Heart right ventricle (tissue), 16 donors: ENCODE data around the gene SAA1. TPM values are rescaled to one million over a fixed set of nuclear protein-coding genes. Genes with fewer than 3 reads are reported as not detected.

Source experiments
- ATAC-seq, 8 donors: fragments of 200-7000 bp; cut with Tn5 transposase; one replicate each; pipeline ENCODE4 v1.9.1; 2020; ENCODE audit warnings: mild to moderate bottlenecking in 8 of 8, moderate library complexity in 8 of 8, moderate number of reproducible peaks in 1 of 8
- DNase-seq, 2 donors: peaks; one replicate each; pipeline ENCODE4 v3.0.0-alpha.2; 2020
- H3K27ac ChIP-seq, 10 donors: fragments of 200-600 bp; sonication (generic) in 2 of 10; one replicate each; pipeline versions ENCODE4 v1.5.0 to v1.8.0; 2020 to 2022; ENCODE audit warnings: mild to moderate bottlenecking in 3 of 10
- H3K27me3 ChIP-seq, 7 donors: fragments of 200-600 bp; one replicate each; pipeline ENCODE4 v1.8.0; 2021 to 2022; ENCODE audit warnings: mild to moderate bottlenecking in 2 of 7
- H3K36me3 ChIP-seq, 9 donors: fragments of 200-600 bp; sonication (generic) in 1 of 9; one replicate each; pipeline versions ENCODE4 v1.5.0 to v1.8.0; 2020 to 2022; ENCODE audit warnings: mild to moderate bottlenecking in 2 of 9
- H3K4me1 ChIP-seq, 9 donors: fragments of 200-600 bp; sonication (generic) in 1 of 9; one replicate each; pipeline versions ENCODE4 v1.5.0 to v1.8.0; 2020 to 2022; ENCODE audit warnings: mild to moderate bottlenecking in 4 of 9
- H3K4me3 ChIP-seq, 10 donors: fragments of 200-600 bp; sonication (generic) in 2 of 10; one replicate each; pipeline versions ENCODE4 v1.5.0 to v1.8.0; 2020 to 2022; ENCODE audit warnings: mild to moderate bottlenecking in 7 of 10, moderate library complexity in 2 of 10
- H3K9me3 ChIP-seq, 11 donors: fragments of 200-600 bp in 10 of 11; sonication (generic) in 2 of 11; one replicate each; pipeline versions ENCODE4 v1.5.0 to v1.8.0; 2013 to 2022; ENCODE audit warnings: mild to moderate bottlenecking in 2 of 11, control low read depth in 1 of 11, moderate library complexity in 1 of 11
- WGBS, 2 donors: extraction: QIAGEN DNeasy Blood & Tissue Kit; methylation state at CpG; one replicate each; pipeline ENCODE4 v1.1.7; 2013; ENCODE audit warnings: inconsistent platforms in 1 of 2; 5-methylcytosine and 5-hydroxymethylcytosine counted together
- intact Hi-C, 10 donors: fragments of 100-400 bp; cut with DNase I; formaldehyde crosslinking; loops; one replicate each; pipeline versions ENCODE4 v1.11.1 to v1.14.2; 2022
- polyA plus RNA-seq, 2 donors: library from polyadenylated mRNA; stranded (reverse); fragments of 200-250 nt; gene quantifications; one replicate each; pipeline ENCODE4 v1.2.3, GENCODE V29; 2013
- total RNA-seq, 10 donors: library from RNA; stranded (reverse); fragmentation: NEBNext Ultra II Directional in 3 of 10; extraction: Animal tissue kit (Norgen Biotek cat#: 25700) in 3 of 10; gene quantifications; one replicate each; pipeline versions ENCODE4 v1.2.1 to v1.2.4, GENCODE V29; 2021 to 2023
- TF ChIP-seq, protein P1 (sequence below), 9 donors: fragments of 200-600 bp; sonication (generic) in 2 of 9; IDR thresholded peaks; one replicate each; pipeline versions ENCODE4 v1.5.0 to v1.8.0; 2021 to 2022; ENCODE audit warnings: antibody characterized with exemption in 9 of 9, mild to moderate bottlenecking in 5 of 9, moderate library complexity in 1 of 9
- donor health status: Arrhythmogenic right ventricular cardiomyopathy.
- donor health status: ischemic (EF 13 %, LVEDD 7.1; RV severe dilation, severe dysfunction).
- donor health status: healthy with polysubstance abuse.
- donor health status: DM: no; HTN: yes; CAD: no.
- donor health status: DM: no; HTN: no; CAD: no.
- donor health status: ischemic (EF 25% LVEDD 6.9; RV normal size, moderate dysfunction).
- donor health status: ischemic (EF 25% LVEDD 5.7; RV mildly dilated, moderate dysfunction).
- donor health status: healthy.
- donor health status: DM: yes; HTN: yes; CAD: no.
- donor health status: Ischemic cardiomyopathy.
- donor health status: ischemic (EF 35%, LVEDD 5.7; RV mildly dilated, moderate dysfunction).
- donor health status: nonischemic (EF 11% LVEDD 7.7; RV severe dilation, severe dysfunction).
- donor health status: DM: yes; HTN: yes; CAD: no.
- donor health status: PGD.
- donor health status: ischemic (EF 29% LVEDD 5.4; RV normal size, mild dysfunction).
- donor health status: nonischemic (EF 23%, LVEDD 6.1; RV moderate dilation, normal function).

SAA1 gene
- total and polyA plus RNA-seq, 12 donors, result 0.57 to 29.0 (median 1.9) TPM; not detected in 2

DNA sequence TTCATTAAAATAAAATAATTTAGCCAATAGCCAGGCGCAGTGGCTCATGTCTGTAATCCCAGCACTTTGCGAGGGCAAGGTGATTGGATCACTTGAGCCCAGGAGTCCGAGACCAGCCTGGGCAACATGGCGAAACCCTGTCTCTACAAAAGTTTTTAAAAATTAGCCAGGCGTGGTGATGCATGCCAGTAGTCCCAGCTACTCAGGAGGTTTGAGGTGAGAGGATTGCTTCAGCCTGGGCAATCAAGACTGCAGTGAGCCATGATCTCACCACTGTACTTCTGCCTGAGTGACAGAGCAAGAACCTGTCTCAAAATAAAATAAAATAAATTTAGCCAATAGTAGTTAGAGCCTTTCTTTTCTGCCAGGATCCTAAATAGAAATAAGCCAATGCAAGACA is 43.6 kb downstream of the SAA1 start:
- ATAC-seq (no peak), DNase-seq (no peak)
- Histone ChIP-seq H3K27ac (no peak overlapping the region), H3K9me3 (no peaks in the 10 kb centered on the region), H3K27me3 (no peaks in the 10 kb centered on the region), H3K4me3 (no peak overlapping the region), H3K4me1 (peaks cover 0 to 32% (median 9%) of the 10 kb centered on the region in 9 donors), H3K36me3 (peaks cover 0 to 79% (median 39%) of the 10 kb centered on the region in 9 donors)
- TF ChIP-seq, protein P1, sequence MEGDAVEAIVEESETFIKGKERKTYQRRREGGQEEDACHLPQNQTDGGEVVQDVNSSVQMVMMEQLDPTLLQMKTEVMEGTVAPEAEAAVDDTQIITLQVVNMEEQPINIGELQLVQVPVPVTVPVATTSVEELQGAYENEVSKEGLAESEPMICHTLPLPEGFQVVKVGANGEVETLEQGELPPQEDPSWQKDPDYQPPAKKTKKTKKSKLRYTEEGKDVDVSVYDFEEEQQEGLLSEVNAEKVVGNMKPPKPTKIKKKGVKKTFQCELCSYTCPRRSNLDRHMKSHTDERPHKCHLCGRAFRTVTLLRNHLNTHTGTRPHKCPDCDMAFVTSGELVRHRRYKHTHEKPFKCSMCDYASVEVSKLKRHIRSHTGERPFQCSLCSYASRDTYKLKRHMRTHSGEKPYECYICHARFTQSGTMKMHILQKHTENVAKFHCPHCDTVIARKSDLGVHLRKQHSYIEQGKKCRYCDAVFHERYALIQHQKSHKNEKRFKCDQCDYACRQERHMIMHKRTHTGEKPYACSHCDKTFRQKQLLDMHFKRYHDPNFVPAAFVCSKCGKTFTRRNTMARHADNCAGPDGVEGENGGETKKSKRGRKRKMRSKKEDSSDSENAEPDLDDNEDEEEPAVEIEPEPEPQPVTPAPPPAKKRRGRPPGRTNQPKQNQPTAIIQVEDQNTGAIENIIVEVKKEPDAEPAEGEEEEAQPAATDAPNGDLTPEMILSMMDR (IDR thresholded peaks at IDR 0.05), result no peak
- intact Hi-C loops, result no loop called here
- 97 to 98% methylated on average over 5 of the region's 5 CpGs for WGBS, 2 donors

DNA sequence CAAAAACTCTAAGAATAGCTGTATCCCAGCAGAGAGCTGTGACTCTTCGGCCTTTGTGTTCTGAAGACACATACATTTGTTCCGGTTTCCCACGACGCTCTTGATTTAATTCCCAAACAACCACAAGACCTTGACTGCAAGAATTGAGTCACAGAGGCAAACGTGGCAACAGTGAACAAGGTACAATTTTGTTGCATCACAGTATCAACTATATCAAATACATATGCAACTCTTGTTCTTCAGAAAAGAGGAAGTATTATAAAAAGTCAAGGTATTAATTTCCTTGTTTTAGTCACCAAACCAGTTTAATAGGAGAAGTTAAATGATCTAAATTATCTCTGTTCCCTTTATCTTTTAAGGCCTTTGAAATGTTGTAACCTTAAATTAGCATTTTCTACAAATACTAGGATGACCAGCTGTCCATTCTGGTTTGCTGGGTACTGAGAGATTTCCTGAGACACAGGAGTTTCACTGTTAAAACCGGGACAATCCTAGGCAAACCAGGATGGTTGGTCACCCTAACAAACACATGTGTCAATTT is 44.8 kb downstream of the SAA1 start:
- peaks cover 0 to 72% (median 38%) of the 10 kb centered on the region in 9 donors for H3K36me3 ChIP-seq

DNA sequence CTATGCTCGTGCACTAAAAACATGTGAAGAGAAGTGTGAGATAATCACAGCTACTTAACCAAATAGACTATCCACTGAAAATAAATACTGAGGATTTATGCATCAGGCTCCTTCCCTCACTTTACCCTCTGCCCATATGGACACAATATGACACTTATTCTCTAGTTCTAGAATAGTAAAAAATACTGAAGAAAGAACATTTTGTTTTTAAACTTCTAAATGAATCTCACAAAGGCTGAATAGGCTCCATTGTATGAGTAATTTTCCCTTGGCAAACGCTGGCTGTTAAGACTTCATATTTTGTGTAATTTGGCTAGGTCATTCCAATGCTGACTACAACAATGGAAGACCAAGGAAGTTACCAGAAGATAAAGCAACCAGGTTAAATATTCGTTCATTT is 45.9 kb downstream of the SAA1 start:
- Histone ChIP-seq H3K36me3 (peaks cover 0 to 69% (median 38%) of the 10 kb centered on the region in 9 donors), H3K27ac (peak overlapping the region in 3 of 10 donors; percentile 28 to 32 (median 30)), H3K27me3 (no peaks in the 10 kb centered on the region), H3K4me1 (peaks cover 0 to 40% (median 16%) of the 10 kb centered on the region in 9 donors), H3K4me3 (no peak overlapping the region), H3K9me3 (no peaks in the 10 kb centered on the region)
- TF ChIP-seq, protein P1 (IDR thresholded peaks at IDR 0.05), result no peak
- DNase-seq (no peak), ATAC-seq (peak in 3 of 8 donors; percentile 11 to 56 (median 27))
- 74 to 75% methylated on average over 3 of the region's 3 CpGs for WGBS, 2 donors
- intact Hi-C loops, result no loop called here

More for the DNA sequence above, 44.8 kb downstream of the SAA1 start:
- WGBS, 2 donors, result 86 to 95% methylated on average over 6 of the region's 6 CpGs
- DNase-seq, result no peak
- Histone ChIP-seq H3K27ac (peak overlapping the region in 1 of 10 donors; percentile 13), H3K4me3 (no peak overlapping the region), H3K9me3 (no peaks in the 10 kb centered on the region), H3K27me3 (no peaks in the 10 kb centered on the region), H3K4me1 (peaks cover 0 to 40% (median 16%) of the 10 kb centered on the region in 9 donors)
- intact Hi-C loops, result no loop called here
- TF ChIP-seq, protein P1 (IDR thresholded peaks at IDR 0.05), result no peak
- ATAC-seq, result no peak

DNA sequence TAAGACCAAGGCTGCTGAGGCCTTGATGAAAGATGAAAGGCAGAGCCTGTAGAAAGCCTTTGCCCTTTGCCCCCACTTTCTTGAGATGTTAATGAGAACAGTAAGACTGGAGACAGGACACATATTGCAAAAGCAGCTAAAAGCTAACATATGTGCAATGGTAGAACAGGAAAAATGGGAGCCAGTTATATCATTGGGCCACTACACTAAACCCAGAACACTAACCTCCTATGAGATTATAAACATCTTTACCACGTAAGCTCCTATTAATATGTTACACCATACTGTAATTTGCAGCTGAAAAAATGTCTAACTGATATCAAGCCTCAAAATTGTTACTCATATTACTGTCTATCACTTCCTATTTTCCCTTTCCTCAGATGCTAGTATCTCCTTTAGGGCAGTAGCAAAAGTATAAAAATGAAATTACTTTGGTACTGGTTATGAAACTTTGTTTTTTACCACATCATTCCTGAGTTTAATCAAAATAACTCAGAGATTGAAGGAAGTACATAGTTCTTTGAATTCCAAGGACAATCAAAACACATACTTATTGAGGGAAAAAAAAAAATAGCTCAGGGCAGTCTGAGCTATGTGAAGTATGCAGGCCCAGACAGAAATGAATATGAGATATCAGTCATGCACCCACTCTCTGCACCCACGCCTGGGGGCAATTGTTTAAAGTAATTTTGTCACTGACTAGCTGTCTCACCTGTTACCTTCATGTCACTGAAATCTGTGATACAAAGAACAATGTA is 46.8 kb downstream of the SAA1 start:
- ATAC-seq, result peak in 1 of 8 donors; percentile 53
- 54 to 74% methylated on average over 2 of the region's 2 CpGs for WGBS, 2 donors
- TF ChIP-seq, protein P1 (IDR thresholded peaks at IDR 0.05), result no peak
- Histone ChIP-seq H3K27ac (peak overlapping the region in 1 of 10 donors; percentile 32), H3K4me3 (no peak overlapping the region), H3K36me3 (peaks cover 0 to 61% (median 31%) of the 10 kb centered on the region in 9 donors), H3K27me3 (no peaks in the 10 kb centered on the region), H3K4me1 (peaks cover 0 to 40% (median 16%) of the 10 kb centered on the region in 9 donors), H3K9me3 (no peaks in the 10 kb centered on the region)
- intact Hi-C loops, result no loop called here
- DNase-seq, result no peak
